ENCODE measurements around the gene ERMARD.

DNA sequence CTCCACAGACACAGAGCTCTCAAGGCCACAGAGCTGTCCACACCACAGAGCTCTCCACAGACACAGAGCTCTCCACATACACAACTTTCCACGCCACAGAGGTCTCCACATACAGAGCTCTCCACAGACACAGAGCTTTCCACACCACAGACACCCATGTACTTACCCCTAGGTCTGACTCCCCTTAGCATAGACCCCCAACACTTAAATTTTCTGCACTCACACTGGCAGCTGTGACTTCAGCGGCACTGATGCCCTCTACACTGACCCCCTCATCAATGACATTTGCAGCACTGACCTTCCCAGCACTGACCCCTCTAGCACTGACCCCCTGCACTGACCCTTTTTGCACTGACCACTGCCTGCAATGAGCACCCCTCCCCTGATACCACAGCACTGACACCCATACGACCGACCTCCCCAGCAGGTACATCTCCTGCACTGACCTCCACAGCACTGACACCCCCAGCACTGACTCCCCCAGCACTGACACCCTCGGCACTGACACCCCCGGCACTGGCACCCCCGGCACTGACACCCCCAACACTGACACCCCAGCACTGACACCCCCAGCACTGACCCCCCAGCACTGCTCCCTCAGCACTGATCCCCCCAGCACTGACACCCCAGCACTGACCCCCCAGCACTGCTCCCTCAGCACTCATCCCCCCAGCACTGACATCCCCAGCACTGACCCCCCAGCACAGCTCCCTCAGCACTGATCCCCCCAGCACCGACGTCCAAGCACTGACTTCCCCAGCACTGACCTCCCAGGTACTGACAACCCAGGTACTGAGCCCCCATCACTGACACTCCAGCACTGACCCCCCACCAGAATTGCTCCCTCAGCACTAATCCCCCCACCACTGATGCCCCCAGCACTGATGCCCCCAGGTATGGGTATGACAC lies 56.5 kb downstream of the ERMARD start:
- TF ChIP-seq, protein P1, sequence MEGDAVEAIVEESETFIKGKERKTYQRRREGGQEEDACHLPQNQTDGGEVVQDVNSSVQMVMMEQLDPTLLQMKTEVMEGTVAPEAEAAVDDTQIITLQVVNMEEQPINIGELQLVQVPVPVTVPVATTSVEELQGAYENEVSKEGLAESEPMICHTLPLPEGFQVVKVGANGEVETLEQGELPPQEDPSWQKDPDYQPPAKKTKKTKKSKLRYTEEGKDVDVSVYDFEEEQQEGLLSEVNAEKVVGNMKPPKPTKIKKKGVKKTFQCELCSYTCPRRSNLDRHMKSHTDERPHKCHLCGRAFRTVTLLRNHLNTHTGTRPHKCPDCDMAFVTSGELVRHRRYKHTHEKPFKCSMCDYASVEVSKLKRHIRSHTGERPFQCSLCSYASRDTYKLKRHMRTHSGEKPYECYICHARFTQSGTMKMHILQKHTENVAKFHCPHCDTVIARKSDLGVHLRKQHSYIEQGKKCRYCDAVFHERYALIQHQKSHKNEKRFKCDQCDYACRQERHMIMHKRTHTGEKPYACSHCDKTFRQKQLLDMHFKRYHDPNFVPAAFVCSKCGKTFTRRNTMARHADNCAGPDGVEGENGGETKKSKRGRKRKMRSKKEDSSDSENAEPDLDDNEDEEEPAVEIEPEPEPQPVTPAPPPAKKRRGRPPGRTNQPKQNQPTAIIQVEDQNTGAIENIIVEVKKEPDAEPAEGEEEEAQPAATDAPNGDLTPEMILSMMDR (conservative IDR thresholded peaks at IDR 0.05; ENCODE audit: low read depth, low read length), result no peak
- no peak for TF ChIP-seq EZH2 (IDR thresholded peaks at IDR 0.05; ENCODE audit: borderline replicate concordance, low read depth, low read length, poor library complexity, severe bottlenecking)
